HepG2 (cell line): Measurements from ENCODE around the gene BIRC6. TPM values are rescaled to one million over a fixed set of nuclear protein-coding genes. Genes with fewer than 3 reads are reported as not detected.
A peak's percentile ranks its signal among the peaks of the same experiment; 100 is the strongest.

Experiments used
- ATAC-seq: fragments of 200-7000 bp; cut with Tn5 transposase; 3 replicates; pipeline ENCODE4 v1.9.1; 2020; ENCODE audit warnings: mild to moderate bottlenecking, moderate library complexity
- BruUV-seq: library from RNA; stranded (reverse); fragments of 400-500 nt; replicated peaks from 2 replicates; lab custom pipeline; 2021; lab: Mats Ljungman, UMichigan
- CTCF ChIA-PET: fragments of 300-600 bp; formaldehyde crosslinking; extraction: SDS; loops from one replicate; lab custom pipeline; 2021; ENCODE audit warnings: low total read pairs, inconsistent platforms, low intra/inter-chr PET ratio; lab: Yijun Ruan, JAX
- POLR2A ChIA-PET: fragments of 350-600 bp; sonication (Branson Sonifier 250); formaldehyde crosslinking; loops from one replicate; lab custom pipeline; 2020; ENCODE audit warnings: antibody characterized with exemption, inconsistent platforms; lab: Yijun Ruan, JAX
- DNase-seq: peaks from one replicate; pipeline ENCODE4 v3.0.0-alpha.2; 2015; ENCODE audit warnings: low spot score
- FAIRE-seq: peaks from 3 replicates; lab custom pipeline; 2011; peaks lifted over from hg19 to GRCh38; lab: Jason Lieb, UNC
- H2AFZ ChIP-seq: one replicate; pipeline ENCODE4 v1.6.1; 2011; ENCODE audit warnings: low read length, inconsistent platforms
- H3K27ac ChIP-seq: fragments of 300-600 bp; 3 replicates; pipeline ENCODE4 v1.8.0; 2011; ENCODE audit warnings: mixed run types, mild to moderate bottlenecking, mixed read lengths, low read length, inconsistent platforms; ENCODE audit not compliant: insufficient read depth; ENCODE audit errors: extremely low read length
- H3K27me3 ChIP-seq, 2 experiments: fragments of 200-600 bp in 1 of 2; 2 replicates in 1 of 2; 3 replicates in 1 of 2; pipeline versions ENCODE4 v1.6.0 to v1.8.0; 2011; ENCODE audit warnings: low read length in 2 of 2, mild to moderate bottlenecking in 2 of 2, moderate library complexity in 2 of 2, inconsistent platforms in 1 of 2; ENCODE audit not compliant: insufficient read depth in 2 of 2, control insufficient read depth in 1 of 2
- H3K36me3 ChIP-seq, 2 experiments: fragments of 200-600 bp in 1 of 2; replicated peaks in 1 of 2; 2 replicates in 1 of 2; 3 replicates in 1 of 2; pipeline versions ENCODE4 v1.5.1 to v1.8.0; 2011; ENCODE audit warnings: low read length in 2 of 2, inconsistent platforms in 1 of 2; ENCODE audit not compliant: insufficient read depth in 2 of 2, control insufficient read depth in 1 of 2
- H3K4me1 ChIP-seq: 2 replicates; pipeline ENCODE4 v1.5.1; 2012; ENCODE audit warnings: low read length, inconsistent platforms; ENCODE audit not compliant: insufficient read depth
- H3K4me2 ChIP-seq: 2 replicates; pipeline ENCODE4 v1.6.0; 2011; ENCODE audit warnings: low read depth, low read length, inconsistent platforms
- H3K4me3 ChIP-seq, 3 experiments: fragments of 200-600 bp in 1 of 3; sonication (generic), shearing (Covaris generic) in 1 of 3; replicated peaks in 1 of 3; 2 replicates each; pipeline ENCODE4 v1.5.1; 2011 to 2016; ENCODE audit warnings: low read length in 3 of 3, inconsistent platforms in 2 of 3, low read depth in 2 of 3, mild to moderate bottlenecking in 2 of 3, control low read depth in 1 of 3, mixed read lengths in 1 of 3; ENCODE audit not compliant: insufficient read depth in 1 of 3
- H3K79me2 ChIP-seq: one replicate; pipeline ENCODE4 v1.6.1; 2011; ENCODE audit warnings: low read length, inconsistent platforms; ENCODE audit not compliant: insufficient read depth
- H3K9ac ChIP-seq: 2 replicates; pipeline ENCODE4 v1.6.0; 2011; ENCODE audit warnings: mild to moderate bottlenecking, low read depth, low read length, inconsistent platforms; ENCODE audit not compliant: insufficient read depth
- H3K9me3 ChIP-seq: 2 replicates; pipeline ENCODE4 v1.5.1; 2012; ENCODE audit warnings: mild to moderate bottlenecking, low read length
- H4K20me1 ChIP-seq: 2 replicates; pipeline ENCODE4 v1.6.0; 2011; ENCODE audit warnings: inconsistent platforms, mild to moderate bottlenecking, low read length, moderate library complexity; ENCODE audit not compliant: insufficient read depth
- HNRNPK ChIP-seq: fragments of 200-400 bp; formaldehyde crosslinking; IDR thresholded peaks from 2 replicates; pipeline ENCODE4 v1.6.1; 2018; ENCODE audit warnings: low read length, low read depth, moderate library complexity, mild to moderate bottlenecking; ENCODE audit not compliant: poor library complexity, severe bottlenecking
- IKZF5 ChIP-seq: IDR thresholded peaks from 2 replicates; pipeline ENCODE4 v1.6.1; 2018; ENCODE audit warnings: missing genetic modification reagents, mild to moderate bottlenecking, missing compliant biosample characterization
- MAFF ChIP-seq: IDR thresholded peaks from 2 replicates; pipeline ENCODE4 v1.6.1; 2011; ENCODE audit warnings: low read depth, low read length, improper control_type of control experiment
- MAFK ChIP-seq, 2 experiments: IDR thresholded peaks in 1 of 2; conservative IDR thresholded peaks in 1 of 2; 2 replicates each; pipeline ENCODE4 v1.6.1; 2011; ENCODE audit warnings: improper control_type of control experiment in 2 of 2, low read length in 2 of 2
- MXD3 ChIP-seq: IDR thresholded peaks from 2 replicates; pipeline ENCODE4 v1.6.1; 2016; ENCODE audit warnings: mild to moderate bottlenecking, missing biosample characterization, missing genetic modification reagents
- NFIC ChIP-seq: IDR thresholded peaks from 2 replicates; pipeline ENCODE4 v1.6.1; 2012; ENCODE audit warnings: mild to moderate bottlenecking, low read length, inconsistent platforms
- PCBP1 ChIP-seq: fragments of 200-400 bp; formaldehyde crosslinking; IDR thresholded peaks from 2 replicates; pipeline ENCODE4 v1.6.1; 2017; ENCODE audit warnings: mild to moderate bottlenecking, low read depth, low read length, borderline replicate concordance
- RFX5 ChIP-seq: IDR thresholded peaks from 2 replicates; pipeline ENCODE4 v1.6.1; 2011; ENCODE audit warnings: low read depth, low read length, improper control_type of control experiment
- ZNF180 ChIP-seq: sonication (generic); formaldehyde crosslinking; IDR thresholded peaks from 2 replicates; pipeline ENCODE4 v1.4.0; 2020; ENCODE audit warnings: low read depth, missing genetic modification reagents, borderline replicate concordance
- WGBS: methylation state at CpG from one replicate; pipeline ENCODE4 v1.1.6; 2017; ENCODE audit warnings: low lambda C conversion rate; 5-methylcytosine and 5-hydroxymethylcytosine counted together
- in situ Hi-C: cut with HindIII; loops from 2 replicates; pipeline ENCODE4 v1.10.0; 2017; ENCODE audit warnings: low pct_unique_long_range_greater_than_20kb; ENCODE audit not compliant: extremely low pct_ligation_motif_present
- intact Hi-C: fragments of 100-400 bp; cut with micrococcal nuclease; formaldehyde crosslinking; loops from one replicate; pipeline ENCODE4 v1.10.0; 2022; ENCODE audit not compliant: unreplicated experiment
- polyA plus RNA-seq, 8 experiments: library from polyadenylated mRNA; depleted of rRNA in 3 of 8; stranded (reverse) in 7 of 8; unstranded in 1 of 8; fragments of >200 nt; fragmentation: Illumina TruSeq in 4 of 8; extraction: Trizol in 4 of 8; gene quantifications; 2 replicates each; pipeline versions ENCODE4 v1.2.1 to v1.2.3, GENCODE V29; 2011 to 2016; ENCODE audit warnings: low read depth in 4 of 8, missing spikeins in 1 of 8, mixed read lengths in 1 of 8; ENCODE audit not compliant: insufficient read depth in 1 of 8
- total RNA-seq, 5 experiments: library from RNA; depleted of rRNA; stranded (reverse); fragments of >200 nt; fragmentation: Illumina TruSeq; extraction: Trizol; gene quantifications; 2 replicates each; pipeline ENCODE4 v1.2.3, GENCODE V29; 2016; ENCODE audit warnings: low read depth in 1 of 5
- TF ChIP-seq, protein P1 (sequence below): sonication (generic); formaldehyde crosslinking; IDR thresholded peaks from 2 replicates; pipeline ENCODE4 v1.5.0; 2020; ENCODE audit warnings: mild to moderate bottlenecking, missing genetic modification reagents

BIRC6 gene
- total and polyA plus RNA-seq, 2 of the 13 experiments (the other 11 are each of a cell fraction or from before 2014, with no cell fraction given) = 65.6 to 120 TPM

- H3K4me3 ChIP-seq = no peak overlapping the region
- H3K79me2 ChIP-seq = no peaks in the 10 kb centered on the region
- POLR2A ChIA-PET = no interaction called here
- no peak overlapping the region for H3K9ac ChIP-seq
- in situ Hi-C loops (no loop called here), intact Hi-C loops (no loop called here)
- 96% methylated on average over 1 of the region's 1 CpG for WGBS
- no peak overlapping the region for H2AFZ ChIP-seq
- ATAC-seq (no peak), DNase-seq (no peak), FAIRE-seq (no peak)
- no peaks in the 10 kb centered on the region for H3K9me3 ChIP-seq
- H3K4me2 ChIP-seq = no peak overlapping the region
- H3K4me1 ChIP-seq = no peaks in the 10 kb centered on the region
- CTCF ChIA-PET = no interaction called here
- no TSS peak for BruUV-seq
- no peak overlapping the region for H3K27ac ChIP-seq
- TF ChIP-seq MAFF (peak; percentile 38; the same call in 1 of the 2 replicates), RFX5 (no peak), MAFK (conservative IDR thresholded peaks at IDR 0.05 in 1 of 2, IDR thresholded peaks at IDR 0.05 in 1 of 2; ENCODE audit: low read length in 2 of 2) (peak; percentile 43 to 55), MXD3 (no peak), ZNF180 (no peak)
- H4K20me1 ChIP-seq = no peaks in the 10 kb centered on the region
- H3K36me3 ChIP-seq = peaks cover 3 to 28% of the 10 kb centered on the region in 2 experiments; a peak in 4 of 5 replicates
- no peaks in the 10 kb centered on the region for H3K27me3 ChIP-seq
Observed at GRCh38 chr2:32666704-32667103, 309.9 kb downstream of the BIRC6 start.

- no peak overlapping the region for H3K4me2 ChIP-seq
- FAIRE-seq (no peak), ATAC-seq (no peak), DNase-seq (no peak)
- H3K4me1 ChIP-seq = no peaks in the 10 kb centered on the region
- ChIA-PET CTCF (no interaction called here), POLR2A (no interaction called here)
- no peak overlapping the region for H2AFZ ChIP-seq
- H3K27ac ChIP-seq = no peak overlapping the region
- H3K79me2 ChIP-seq = no peaks in the 10 kb centered on the region
- BruUV-seq = no TSS peak
- H3K9ac ChIP-seq = no peak overlapping the region
- in situ Hi-C loops (no loop called here), intact Hi-C loops (no loop called here)
- no peaks in the 10 kb centered on the region for H4K20me1 ChIP-seq
- TF ChIP-seq NFIC (no peak), IKZF5 (CRISPR knock-in tag) (no peak), PCBP1 (peak; percentile 92; the same call in 1 of the 2 replicates), HNRNPK (peak; percentile 97)
- TF ChIP-seq, protein P1, sequence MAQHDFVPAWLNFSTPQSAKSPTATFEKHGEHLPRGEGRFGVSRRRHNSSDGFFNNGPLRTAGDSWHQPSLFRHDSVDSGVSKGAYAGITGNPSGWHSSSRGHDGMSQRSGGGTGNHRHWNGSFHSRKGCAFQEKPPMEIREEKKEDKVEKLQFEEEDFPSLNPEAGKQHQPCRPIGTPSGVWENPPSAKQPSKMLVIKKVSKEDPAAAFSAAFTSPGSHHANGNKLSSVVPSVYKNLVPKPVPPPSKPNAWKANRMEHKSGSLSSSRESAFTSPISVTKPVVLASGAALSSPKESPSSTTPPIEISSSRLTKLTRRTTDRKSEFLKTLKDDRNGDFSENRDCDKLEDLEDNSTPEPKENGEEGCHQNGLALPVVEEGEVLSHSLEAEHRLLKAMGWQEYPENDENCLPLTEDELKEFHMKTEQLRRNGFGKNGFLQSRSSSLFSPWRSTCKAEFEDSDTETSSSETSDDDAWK (CRISPR knock-in tag) = no peak
- H3K27me3 ChIP-seq = no peaks in the 10 kb centered on the region
- no peak overlapping the region for H3K4me3 ChIP-seq
- 70% methylated on average over 1 of the region's 1 CpG for WGBS
- no peaks in the 10 kb centered on the region for H3K9me3 ChIP-seq
- peaks cover 3 to 41% of the 10 kb centered on the region in 2 experiments; a peak in 4 of 5 replicates for H3K36me3 ChIP-seq
Observed at GRCh38 chr2:32668254-32668653, 311.4 kb downstream of the BIRC6 start.
